Fibroblast of villous mesenchyme (primary cell): ENCODE data around the gene CREB5. TPM values are rescaled to one million over a fixed set of nuclear protein-coding genes. Genes with fewer than 3 reads are reported as not detected.
"Not testable (repeated sequence)": the region's sequence is repeated elsewhere in the genome, so short reads cannot be mapped to it uniquely, and the experiment has no call there.

ENCODE experiments used
- DNase-seq: peaks from one replicate; pipeline ENCODE4 v3.0.0-alpha.2; 2010; ENCODE audit warnings: low read depth
- H3K4me3 ChIP-seq: 2 replicates; pipeline ENCODE4 v1.5.1; 2011; ENCODE audit warnings: low read depth, mild to moderate bottlenecking, low read length
- total RNA-seq: library from RNA; depleted of rRNA; stranded (reverse); fragments of >200 nt; gene quantifications from 2 replicates; pipeline ENCODE4 v1.2.3, GENCODE V29; 2012
- TF ChIP-seq, protein P1 (sequence below): IDR thresholded peaks from 2 replicates; pipeline ENCODE4 v1.5.1; 2012; ENCODE audit warnings: low read depth, mild to moderate bottlenecking, low read length; ENCODE audit not compliant: insufficient read depth

CREB5 gene
- total RNA-seq, 1 donor: 6.0 TPM

DNA sequence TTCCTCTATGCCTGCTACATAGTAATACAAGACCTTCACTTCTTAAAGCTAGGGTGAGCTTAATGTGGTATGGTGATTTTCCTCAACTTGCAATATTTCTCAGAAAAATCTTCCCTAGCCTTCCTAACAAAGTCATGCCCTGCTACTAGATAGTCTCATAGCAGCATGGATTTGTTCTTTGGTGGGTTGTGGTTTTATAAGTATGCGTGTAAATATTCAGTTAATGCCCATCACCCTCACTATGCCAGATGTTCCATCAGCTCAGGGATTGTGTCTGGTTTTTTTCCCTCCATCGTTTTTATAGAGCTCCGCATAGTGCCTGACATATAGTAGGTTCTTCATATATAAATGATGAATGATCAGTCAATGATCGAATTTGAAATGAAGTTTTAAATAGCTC, 182.8 kb downstream of the CREB5 start:
- H3K4me3 ChIP-seq: no peak overlapping the region
- DNase-seq: no peak
- TF ChIP-seq, protein P1, sequence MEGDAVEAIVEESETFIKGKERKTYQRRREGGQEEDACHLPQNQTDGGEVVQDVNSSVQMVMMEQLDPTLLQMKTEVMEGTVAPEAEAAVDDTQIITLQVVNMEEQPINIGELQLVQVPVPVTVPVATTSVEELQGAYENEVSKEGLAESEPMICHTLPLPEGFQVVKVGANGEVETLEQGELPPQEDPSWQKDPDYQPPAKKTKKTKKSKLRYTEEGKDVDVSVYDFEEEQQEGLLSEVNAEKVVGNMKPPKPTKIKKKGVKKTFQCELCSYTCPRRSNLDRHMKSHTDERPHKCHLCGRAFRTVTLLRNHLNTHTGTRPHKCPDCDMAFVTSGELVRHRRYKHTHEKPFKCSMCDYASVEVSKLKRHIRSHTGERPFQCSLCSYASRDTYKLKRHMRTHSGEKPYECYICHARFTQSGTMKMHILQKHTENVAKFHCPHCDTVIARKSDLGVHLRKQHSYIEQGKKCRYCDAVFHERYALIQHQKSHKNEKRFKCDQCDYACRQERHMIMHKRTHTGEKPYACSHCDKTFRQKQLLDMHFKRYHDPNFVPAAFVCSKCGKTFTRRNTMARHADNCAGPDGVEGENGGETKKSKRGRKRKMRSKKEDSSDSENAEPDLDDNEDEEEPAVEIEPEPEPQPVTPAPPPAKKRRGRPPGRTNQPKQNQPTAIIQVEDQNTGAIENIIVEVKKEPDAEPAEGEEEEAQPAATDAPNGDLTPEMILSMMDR: no peak

DNA sequence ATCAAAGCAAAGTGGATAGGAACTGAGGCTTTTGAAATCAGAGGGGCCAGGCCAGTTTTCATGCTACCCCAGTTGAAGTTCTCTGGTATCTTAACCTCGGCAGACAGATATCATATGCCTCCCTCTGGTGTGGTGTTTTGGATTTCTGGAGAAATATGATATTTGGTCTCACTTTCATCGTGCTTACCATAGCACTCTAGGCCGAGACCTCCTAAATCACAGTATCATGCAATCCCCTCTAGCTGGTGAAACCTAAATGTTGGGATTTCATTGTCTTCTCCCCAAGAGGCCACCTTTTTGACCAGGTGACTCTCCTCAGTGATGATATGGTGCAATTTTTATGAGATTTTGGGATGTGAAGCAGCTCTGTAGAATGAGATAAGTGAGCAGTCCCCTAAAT, 183.5 kb downstream of the CREB5 start:
- no peak overlapping the region for H3K4me3 ChIP-seq
- TF ChIP-seq, protein P1: no peak
- DNase-seq: no peak

DNA sequence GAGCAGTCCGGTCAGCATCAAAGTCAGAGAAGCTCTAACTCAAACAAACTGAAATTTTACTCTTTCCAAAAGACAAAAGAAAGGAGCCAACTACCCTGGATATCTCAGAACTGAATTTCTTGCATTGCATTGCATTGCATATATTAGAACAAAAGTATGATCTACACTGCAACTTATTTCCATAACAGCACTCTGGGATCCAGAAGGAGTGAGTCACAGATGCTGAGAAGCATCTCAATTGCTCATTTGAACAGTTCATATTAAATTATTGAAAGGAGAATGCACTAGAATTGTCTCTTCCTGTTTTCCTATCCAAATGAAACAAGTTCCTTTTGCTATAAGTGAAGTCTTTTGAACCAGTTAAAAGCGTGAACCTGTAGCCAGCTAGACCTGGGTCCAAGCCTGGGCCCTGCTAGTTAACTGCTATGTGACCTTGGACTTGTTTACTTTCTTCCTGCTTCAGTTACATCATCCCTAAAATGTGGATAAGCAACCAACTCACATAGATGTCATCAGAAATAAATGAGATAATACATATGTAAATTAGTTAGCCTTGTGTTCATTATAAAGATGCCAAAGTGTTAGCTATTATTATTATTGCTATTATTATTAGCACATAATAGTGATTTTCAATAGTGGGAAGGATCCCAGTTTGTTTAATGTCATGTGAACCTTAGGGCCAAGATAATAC, 184.1 kb downstream of the CREB5 start:
- DNase-seq: no peak
- TF ChIP-seq, protein P1: no peak

DNA sequence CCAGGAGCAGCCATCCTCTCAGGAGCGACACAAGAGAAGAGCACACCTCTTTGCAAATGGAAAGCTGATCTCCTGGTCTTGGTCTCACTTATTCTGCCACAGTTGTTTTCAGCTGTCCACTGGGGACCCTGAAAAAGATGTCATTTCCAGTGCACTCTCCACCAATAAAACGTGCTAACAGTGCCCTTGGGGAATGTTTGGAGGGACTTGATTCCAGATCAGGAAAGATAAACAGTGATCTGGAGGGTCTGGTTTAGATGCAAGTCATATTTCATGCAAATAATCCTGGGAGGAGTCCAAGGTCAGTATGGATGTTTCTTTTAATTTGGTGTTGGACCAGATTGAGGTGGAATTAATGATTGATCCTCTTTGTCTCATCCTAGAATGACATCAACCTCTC, 185.0 kb downstream of the CREB5 start:
- no peak for DNase-seq
- TF ChIP-seq, protein P1: no peak
- H3K4me3 ChIP-seq: no peak overlapping the region

More for the DNA sequence above, 184.1 kb downstream of the CREB5 start:
- H3K4me3 ChIP-seq: no peak overlapping the region

DNA sequence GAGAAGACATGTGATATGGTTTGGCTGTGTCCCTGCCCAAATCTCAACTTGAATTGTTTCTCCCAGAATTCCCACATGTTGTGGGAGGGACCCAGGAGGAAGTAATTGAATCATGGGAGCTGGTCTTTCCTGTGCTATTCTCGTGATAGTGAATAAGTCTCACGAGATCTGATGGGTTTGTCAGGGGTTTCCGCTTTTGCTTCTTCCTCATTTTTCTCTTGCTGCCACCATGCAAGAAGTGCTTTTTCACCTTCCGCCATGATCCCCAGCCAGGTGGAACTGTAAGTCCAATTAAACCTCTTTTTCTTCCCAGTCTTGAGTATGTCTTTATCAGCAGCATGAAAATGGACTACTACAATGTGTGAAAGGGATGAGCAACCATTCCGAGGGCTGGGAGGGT, 185.7 kb downstream of the CREB5 start:
- not testable (repeated sequence) for DNase-seq, H3K4me3 ChIP-seq

GRCh38 chr7:28598586-28598985, 186.3 kb downstream of the CREB5 start:
- TF ChIP-seq, protein P1: no peak
- H3K4me3 ChIP-seq: no peak overlapping the region
- DNase-seq: no peak

- TF ChIP-seq, protein P1: no peak
- H3K4me3 ChIP-seq: no peak overlapping the region
- DNase-seq: no peak
Measured at GRCh38 chr7:28599411-28599810, 187.1 kb downstream of the CREB5 start.
